ENCODE data around the gene NAPSA. TPM values are rescaled to one million over a fixed set of nuclear protein-coding genes. Genes with fewer than 3 reads are reported as not detected.
A peak's percentile ranks its signal among the peaks of the same experiment; 100 is the strongest.

Gene NAPSA
- total and polyA plus RNA-seq, 9 of the 15 experiments (the other 6 are each of a cell fraction or from before 2014, with no cell fraction given), result 0.25 to 1.9 (median 0.69) TPM

DNA sequence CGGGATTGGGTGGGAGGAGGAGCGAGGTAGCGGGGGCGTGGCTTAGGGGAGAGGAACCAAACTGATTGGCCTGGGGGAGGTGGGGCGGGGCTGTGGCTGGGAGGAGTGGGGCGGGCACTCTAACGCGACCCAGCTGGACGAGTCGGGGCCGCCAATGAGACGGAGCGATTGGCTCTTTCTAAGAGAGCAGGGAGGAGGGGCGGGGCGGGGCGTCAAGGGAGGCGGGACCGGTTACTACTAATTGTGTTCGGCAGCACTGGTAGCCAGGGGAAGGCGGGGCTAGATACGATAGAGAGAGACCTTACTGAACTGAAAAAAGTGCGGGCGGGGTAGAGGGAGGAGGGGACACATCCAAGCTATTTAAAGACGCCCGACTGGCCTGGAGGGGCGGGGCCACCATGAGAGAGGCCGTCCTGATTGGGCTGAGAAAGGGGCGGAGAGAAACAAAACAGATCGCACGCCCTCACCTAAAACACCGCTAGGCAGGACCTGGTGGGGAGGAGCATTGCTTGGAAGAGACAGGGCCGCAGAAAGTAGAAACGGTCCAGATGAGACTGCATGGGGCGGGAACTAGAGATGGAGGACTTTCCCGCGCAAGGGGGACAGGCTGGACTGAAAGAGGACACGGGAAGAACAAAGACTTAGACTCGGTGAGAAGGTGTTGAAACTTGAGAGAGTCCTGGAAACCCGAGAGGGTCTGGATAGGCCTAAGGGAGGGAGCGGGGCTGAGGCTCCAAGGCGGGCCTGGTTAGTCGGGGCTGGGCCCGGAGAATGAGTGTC is 36.1 kb downstream of the NAPSA start, which contains the start of gene KCNC3 (continued):
- TF ChIP-seq, protein P1, sequence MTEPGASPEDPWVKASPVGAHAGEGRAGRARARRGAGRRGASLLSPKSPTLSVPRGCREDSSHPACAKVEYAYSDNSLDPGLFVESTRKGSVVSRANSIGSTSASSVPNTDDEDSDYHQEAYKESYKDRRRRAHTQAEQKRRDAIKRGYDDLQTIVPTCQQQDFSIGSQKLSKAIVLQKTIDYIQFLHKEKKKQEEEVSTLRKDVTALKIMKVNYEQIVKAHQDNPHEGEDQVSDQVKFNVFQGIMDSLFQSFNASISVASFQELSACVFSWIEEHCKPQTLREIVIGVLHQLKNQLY (CRISPR knock-in tag; conservative IDR thresholded peaks at IDR 0.05), result peak in 1 of 2 experiments; percentile 75; a peak in 1 of 4 replicates
- TF ChIP-seq FOXM1 (IDR thresholded peaks at IDR 0.05; ENCODE audit: low read depth) (0 out of 2 replicates have a peak, but pooled peaks have one; percentile 13), FOXM1 (CRISPR knock-in tag; IDR thresholded peaks at IDR 0.05; ENCODE audit: low read depth) (no peak), HNRNPL (IDR thresholded peaks at IDR 0.05; ENCODE audit: low read depth, low read length) (no peak), ZMIZ1 (IDR thresholded peaks at IDR 0.05; ENCODE audit: low read depth in 2 of 2, low read length in 2 of 2) (peak in 1 of 2 experiments; percentile 72; a peak in 1 of 4 replicates), DMBX1 (CRISPR knock-in tag; IDR thresholded peaks at IDR 0.05; ENCODE audit: borderline replicate concordance) (no peak), RBM17 (IDR thresholded peaks at IDR 0.05; ENCODE audit: borderline replicate concordance, low read depth, low read length) (no peak), NELFE (IDR thresholded peaks at IDR 0.05; ENCODE audit: insufficient read depth, insufficient read length) (no peak), ZNF212 (CRISPR knock-in tag; IDR thresholded peaks at IDR 0.05) (0 out of 2 replicates have a peak, but pooled peaks have one; percentile 48), ZNF668 (CRISPR knock-in tag; IDR thresholded peaks at IDR 0.05) (0 out of 2 replicates have a peak, but pooled peaks have one; percentile 30), MYNN (IDR thresholded peaks at IDR 0.05) (no peak), MYNN (CRISPR knock-in tag; IDR thresholded peaks at IDR 0.05) (no peak), BMI1 (IDR thresholded peaks at IDR 0.05; ENCODE audit: low read length) (no peak), ZNF134 (CRISPR knock-in tag; conservative IDR thresholded peaks at IDR 0.05) (no peak), RAD21 (CRISPR knock-in tag; conservative IDR thresholded peaks at IDR 0.05 in 1 of 2, IDR thresholded peaks at IDR 0.05 in 1 of 2) (no peak), JUN (IDR thresholded peaks at IDR 0.05; ENCODE audit: borderline replicate concordance, low read depth, low read length) (no peak), JUN (CRISPR knock-in tag; IDR thresholded peaks at IDR 0.05; ENCODE audit: borderline replicate concordance) (0 out of 2 replicates have a peak, but pooled peaks have one; percentile 52), NCOA6 (IDR thresholded peaks at IDR 0.05) (no peak), ATF6 (CRISPR knock-in tag; IDR thresholded peaks at IDR 0.05) (no peak), NCOA1 (IDR thresholded peaks at IDR 0.05; ENCODE audit: low read depth) (peak; percentile 16; the same call in 1 of the 2 replicates), SMARCC2 (IDR thresholded peaks at IDR 0.05; ENCODE audit: low read depth) (no peak), ZBTB7A (IDR thresholded peaks at IDR 0.05; ENCODE audit: borderline replicate concordance, control insufficient read depth, low read depth, low read length) (peak; percentile 44; the same call in 1 of the 2 replicates), GABPA (tag; conservative IDR thresholded peaks at IDR 0.05; ENCODE audit: low read depth) (no peak)

Measured in K562 (cell line).